ENCODE measurements around the gene KCNJ10. TPM values are rescaled to one million over a fixed set of nuclear protein-coding genes. Genes with fewer than 3 reads are reported as not detected.

The KCNJ10 gene
- polyA plus RNA-seq, 1 experiment = not detected

DNA sequence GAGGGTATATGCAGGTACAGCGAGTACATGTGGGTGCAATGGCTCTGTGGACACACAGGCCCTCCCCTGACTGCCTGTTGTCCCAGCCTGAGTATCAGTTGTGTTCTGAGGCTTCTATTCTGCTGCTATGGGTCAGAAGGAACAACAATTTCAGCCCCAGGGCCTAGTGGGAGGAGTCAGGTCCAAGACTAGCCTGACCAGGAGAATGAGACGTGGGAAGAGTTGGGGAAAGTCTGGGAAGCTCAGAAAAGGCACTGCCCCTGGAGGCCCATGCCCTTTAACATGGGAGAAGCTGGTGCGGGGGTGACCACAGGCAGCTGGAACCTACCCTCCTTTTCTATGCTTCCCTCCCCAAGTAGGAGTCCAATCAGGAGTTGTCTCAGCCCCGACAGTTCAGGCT lies 20.8 kb upstream of the KCNJ10 start:
- no peak overlapping the region for H3K4me3 ChIP-seq (ENCODE audit: low read depth, low read length)
- H3K27ac ChIP-seq (ENCODE audit: low read depth, low read length) = no peak overlapping the region
- ChIA-PET POLR2A (no interaction called here), CTCF (interaction anchor here (6.8 kb wide), 1 partner anchor 14 kb away, joined by 56 read pairs; no protein-coding TSS in a partner anchor)
- no peak for DNase-seq (ENCODE audit: low read depth, low spot score)
- H3K27me3 ChIP-seq (ENCODE audit: control insufficient read depth, insufficient read depth, low read length) = peaks cover 3% of the 10 kb centered on the region
- H3K9me3 ChIP-seq (ENCODE audit: control insufficient read depth, insufficient read depth, low read length) = no peaks in the 10 kb centered on the region
- TF ChIP-seq, protein P1, sequence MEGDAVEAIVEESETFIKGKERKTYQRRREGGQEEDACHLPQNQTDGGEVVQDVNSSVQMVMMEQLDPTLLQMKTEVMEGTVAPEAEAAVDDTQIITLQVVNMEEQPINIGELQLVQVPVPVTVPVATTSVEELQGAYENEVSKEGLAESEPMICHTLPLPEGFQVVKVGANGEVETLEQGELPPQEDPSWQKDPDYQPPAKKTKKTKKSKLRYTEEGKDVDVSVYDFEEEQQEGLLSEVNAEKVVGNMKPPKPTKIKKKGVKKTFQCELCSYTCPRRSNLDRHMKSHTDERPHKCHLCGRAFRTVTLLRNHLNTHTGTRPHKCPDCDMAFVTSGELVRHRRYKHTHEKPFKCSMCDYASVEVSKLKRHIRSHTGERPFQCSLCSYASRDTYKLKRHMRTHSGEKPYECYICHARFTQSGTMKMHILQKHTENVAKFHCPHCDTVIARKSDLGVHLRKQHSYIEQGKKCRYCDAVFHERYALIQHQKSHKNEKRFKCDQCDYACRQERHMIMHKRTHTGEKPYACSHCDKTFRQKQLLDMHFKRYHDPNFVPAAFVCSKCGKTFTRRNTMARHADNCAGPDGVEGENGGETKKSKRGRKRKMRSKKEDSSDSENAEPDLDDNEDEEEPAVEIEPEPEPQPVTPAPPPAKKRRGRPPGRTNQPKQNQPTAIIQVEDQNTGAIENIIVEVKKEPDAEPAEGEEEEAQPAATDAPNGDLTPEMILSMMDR (IDR thresholded peaks at IDR 0.05; ENCODE audit: low read depth, low read length) = no peak

DNA sequence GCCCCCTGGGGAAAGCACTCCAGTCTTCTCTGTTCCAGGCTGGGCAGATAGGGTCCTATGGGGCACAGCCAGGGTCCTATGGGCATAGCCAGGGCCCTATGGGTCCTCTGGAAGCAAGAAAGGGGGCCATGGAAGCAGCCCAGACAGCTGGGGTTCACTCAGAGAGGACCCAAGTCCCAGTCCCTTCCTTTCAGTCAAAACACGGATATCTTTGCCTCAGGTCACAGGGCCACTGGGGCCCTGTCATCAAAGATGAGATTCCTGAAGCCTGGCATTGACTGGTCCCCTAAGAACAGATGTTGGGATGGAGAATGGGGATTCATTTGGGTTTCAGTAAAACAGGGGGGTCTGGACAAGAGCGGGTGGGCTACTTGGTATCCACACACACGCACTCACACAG lies 19.9 kb upstream of the KCNJ10 start:
- Histone ChIP-seq H3K4me3 (ENCODE audit: low read depth, low read length) (no peak overlapping the region), H3K27me3 (ENCODE audit: control insufficient read depth, insufficient read depth, low read length) (peaks cover 6% of the 10 kb centered on the region), H3K9me3 (ENCODE audit: control insufficient read depth, insufficient read depth, low read length) (no peaks in the 10 kb centered on the region; the same call in 1 of the 2 replicates), H3K27ac (ENCODE audit: low read depth, low read length) (no peak overlapping the region)
- ChIA-PET POLR2A (no interaction called here), CTCF (interaction anchor here (6.8 kb wide), 1 partner anchor 13 kb away, joined by 56 read pairs; no protein-coding TSS in a partner anchor)
- DNase-seq (ENCODE audit: low read depth, low spot score) = no peak
- TF ChIP-seq, protein P1 (IDR thresholded peaks at IDR 0.05; ENCODE audit: low read depth, low read length) = no peak

DNA sequence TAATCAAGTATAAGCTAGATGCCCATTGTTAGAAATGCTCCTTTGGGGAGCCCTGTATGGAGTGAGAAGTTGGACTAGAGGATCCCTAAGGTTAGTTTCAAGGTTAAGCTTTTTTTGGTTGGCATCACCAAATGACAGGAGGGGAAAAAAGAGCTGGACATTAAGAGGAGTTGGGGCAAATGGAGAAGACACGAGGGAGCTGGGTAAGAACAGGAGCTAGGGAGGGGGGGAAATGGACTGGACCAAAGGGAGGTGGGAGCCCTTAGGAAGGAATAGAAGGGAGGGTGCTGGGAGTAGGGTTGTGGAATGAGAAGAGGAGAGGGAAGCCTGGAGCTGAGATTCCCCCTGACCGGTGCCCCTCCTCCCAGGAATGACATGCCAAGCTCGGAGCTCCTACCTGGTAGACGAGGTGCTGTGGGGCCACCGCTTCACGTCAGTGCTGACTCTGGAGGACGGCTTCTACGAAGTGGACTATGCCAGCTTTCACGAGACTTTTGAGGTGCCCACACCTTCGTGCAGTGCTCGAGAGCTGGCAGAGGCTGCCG lies 17.2 kb upstream of the KCNJ10 start:
- POLR2A ChIA-PET = interaction anchor here (0.6 kb wide), 1 partner anchor 237 kb away, joined by 7 read pairs; no protein-coding TSS in a partner anchor
- CTCF ChIA-PET = interaction anchor here (0.8 to 6.8 kb wide), 14 partner anchors 10 to 288 kb away, joined by 3 to 73 read pairs (median 14); partner anchors contain the start of gene IGSF8

DNA sequence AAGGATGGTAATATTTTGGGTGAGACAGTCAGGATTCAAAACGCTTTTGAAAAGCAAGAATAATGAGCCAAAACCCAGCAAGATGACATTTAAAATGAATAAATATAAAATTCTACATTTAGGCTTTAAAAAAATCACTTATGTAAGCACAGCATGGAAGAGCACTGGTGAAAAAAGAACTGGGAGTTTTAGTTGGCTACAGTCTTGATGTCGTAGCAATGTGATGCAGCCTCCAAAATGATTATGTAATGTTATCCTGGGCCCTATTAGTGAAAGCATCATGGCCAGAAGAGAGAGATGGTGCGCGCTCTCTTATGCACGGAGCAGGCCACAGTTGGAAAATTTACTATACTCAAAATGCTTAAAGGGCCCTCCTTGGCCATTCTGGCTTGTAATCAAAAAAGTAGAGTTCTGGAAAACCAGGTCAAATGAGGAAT lies 16.5 kb upstream of the KCNJ10 start:
- POLR2A ChIA-PET = interaction anchor here (0.6 to 1.4 kb wide), 2 partner anchors 166 to 237 kb away, joined by 4 to 7 read pairs; no protein-coding TSS in a partner anchor
- Histone ChIP-seq H3K9me3 (ENCODE audit: control insufficient read depth, insufficient read depth, low read length) (peaks cover 5% of the 10 kb centered on the region; the same call in 1 of the 2 replicates), H3K27ac (ENCODE audit: low read depth, low read length) (no peak overlapping the region), H3K4me3 (ENCODE audit: low read depth, low read length) (no peak overlapping the region), H3K27me3 (ENCODE audit: control insufficient read depth, insufficient read depth, low read length) (peaks cover 37% of the 10 kb centered on the region)
- TF ChIP-seq, protein P1 (IDR thresholded peaks at IDR 0.05; ENCODE audit: low read depth, low read length) = no peak
- no peak for DNase-seq (ENCODE audit: low read depth, low spot score)
- CTCF ChIA-PET = interaction anchor here (0.6 to 6.8 kb wide), 27 partner anchors 9 to 774 kb away, joined by 3 to 73 read pairs (median 5); partner anchors contain the start of genes IGSF8 and KCNJ10

More for the DNA sequence above, 17.2 kb upstream of the KCNJ10 start:
- Histone ChIP-seq H3K4me3 (ENCODE audit: low read depth, low read length) (no peak overlapping the region), H3K27ac (ENCODE audit: low read depth, low read length) (no peak overlapping the region), H3K9me3 (ENCODE audit: control insufficient read depth, insufficient read depth, low read length) (peaks cover 5% of the 10 kb centered on the region; the same call in 1 of the 2 replicates), H3K27me3 (ENCODE audit: control insufficient read depth, insufficient read depth, low read length) (peaks cover 30% of the 10 kb centered on the region)
- DNase-seq (ENCODE audit: low read depth, low spot score) = no peak
- TF ChIP-seq, protein P1 (IDR thresholded peaks at IDR 0.05; ENCODE audit: low read depth, low read length) = no peak
